GM12873 (cell line): ENCODE data around the gene GLB1L3.
A peak's percentile ranks its signal among the peaks of the same experiment; 100 is the strongest.

Experiments
- TF ChIP-seq, protein P1 (sequence below): IDR thresholded peaks from 2 replicates; pipeline ENCODE4 v1.5.1; 2012; ENCODE audit warnings: low read depth, mild to moderate bottlenecking, moderate library complexity, low read length, control low read depth; ENCODE audit not compliant: insufficient read depth; ENCODE audit errors: missing control alignments

The GLB1L3 gene

DNA sequence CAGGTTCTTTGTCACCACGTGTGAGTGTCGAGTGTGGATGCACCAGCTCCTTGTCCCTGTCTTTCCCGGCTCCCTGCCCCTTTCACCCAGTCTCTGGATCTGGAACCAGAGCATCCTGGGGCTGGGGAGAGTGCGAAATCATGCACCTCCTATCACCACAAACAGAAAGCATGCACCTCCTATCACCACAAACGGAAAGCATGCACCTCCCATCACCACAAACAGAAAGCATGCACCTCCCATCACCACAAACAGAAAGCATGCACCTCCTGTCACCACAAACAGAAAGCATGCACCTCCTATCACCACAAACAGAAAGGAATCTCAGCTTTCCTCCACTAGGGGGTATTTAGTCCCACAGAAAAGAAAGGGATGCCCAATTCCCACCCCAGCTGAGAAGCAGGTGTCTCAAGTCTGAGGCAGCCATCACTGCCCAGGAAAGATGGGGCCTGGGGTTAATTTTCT lies 5.9 kb upstream of the GLB1L3 start:
- TF ChIP-seq, protein P1, sequence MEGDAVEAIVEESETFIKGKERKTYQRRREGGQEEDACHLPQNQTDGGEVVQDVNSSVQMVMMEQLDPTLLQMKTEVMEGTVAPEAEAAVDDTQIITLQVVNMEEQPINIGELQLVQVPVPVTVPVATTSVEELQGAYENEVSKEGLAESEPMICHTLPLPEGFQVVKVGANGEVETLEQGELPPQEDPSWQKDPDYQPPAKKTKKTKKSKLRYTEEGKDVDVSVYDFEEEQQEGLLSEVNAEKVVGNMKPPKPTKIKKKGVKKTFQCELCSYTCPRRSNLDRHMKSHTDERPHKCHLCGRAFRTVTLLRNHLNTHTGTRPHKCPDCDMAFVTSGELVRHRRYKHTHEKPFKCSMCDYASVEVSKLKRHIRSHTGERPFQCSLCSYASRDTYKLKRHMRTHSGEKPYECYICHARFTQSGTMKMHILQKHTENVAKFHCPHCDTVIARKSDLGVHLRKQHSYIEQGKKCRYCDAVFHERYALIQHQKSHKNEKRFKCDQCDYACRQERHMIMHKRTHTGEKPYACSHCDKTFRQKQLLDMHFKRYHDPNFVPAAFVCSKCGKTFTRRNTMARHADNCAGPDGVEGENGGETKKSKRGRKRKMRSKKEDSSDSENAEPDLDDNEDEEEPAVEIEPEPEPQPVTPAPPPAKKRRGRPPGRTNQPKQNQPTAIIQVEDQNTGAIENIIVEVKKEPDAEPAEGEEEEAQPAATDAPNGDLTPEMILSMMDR = peak; percentile 49

DNA sequence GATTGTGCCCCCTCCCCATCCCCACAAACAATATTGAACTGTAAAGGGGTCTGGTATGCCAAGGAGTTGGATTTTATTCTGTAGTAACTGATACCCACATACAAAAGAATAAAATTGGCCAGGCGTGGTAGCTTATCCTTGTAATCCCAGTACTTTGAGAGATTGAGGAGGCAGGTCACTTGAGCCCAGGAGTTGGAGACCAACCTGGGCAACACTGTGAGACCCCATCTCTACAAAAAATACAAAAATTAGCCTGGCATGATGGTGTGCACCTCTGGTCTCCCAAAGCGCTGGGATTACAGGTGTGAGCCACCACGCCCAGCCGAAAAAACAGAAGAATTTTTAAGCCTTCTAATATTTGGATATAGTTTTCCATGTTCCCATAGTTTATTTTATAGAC lies 4.2 kb upstream of the GLB1L3 start:
- TF ChIP-seq, protein P1 = no peak

DNA sequence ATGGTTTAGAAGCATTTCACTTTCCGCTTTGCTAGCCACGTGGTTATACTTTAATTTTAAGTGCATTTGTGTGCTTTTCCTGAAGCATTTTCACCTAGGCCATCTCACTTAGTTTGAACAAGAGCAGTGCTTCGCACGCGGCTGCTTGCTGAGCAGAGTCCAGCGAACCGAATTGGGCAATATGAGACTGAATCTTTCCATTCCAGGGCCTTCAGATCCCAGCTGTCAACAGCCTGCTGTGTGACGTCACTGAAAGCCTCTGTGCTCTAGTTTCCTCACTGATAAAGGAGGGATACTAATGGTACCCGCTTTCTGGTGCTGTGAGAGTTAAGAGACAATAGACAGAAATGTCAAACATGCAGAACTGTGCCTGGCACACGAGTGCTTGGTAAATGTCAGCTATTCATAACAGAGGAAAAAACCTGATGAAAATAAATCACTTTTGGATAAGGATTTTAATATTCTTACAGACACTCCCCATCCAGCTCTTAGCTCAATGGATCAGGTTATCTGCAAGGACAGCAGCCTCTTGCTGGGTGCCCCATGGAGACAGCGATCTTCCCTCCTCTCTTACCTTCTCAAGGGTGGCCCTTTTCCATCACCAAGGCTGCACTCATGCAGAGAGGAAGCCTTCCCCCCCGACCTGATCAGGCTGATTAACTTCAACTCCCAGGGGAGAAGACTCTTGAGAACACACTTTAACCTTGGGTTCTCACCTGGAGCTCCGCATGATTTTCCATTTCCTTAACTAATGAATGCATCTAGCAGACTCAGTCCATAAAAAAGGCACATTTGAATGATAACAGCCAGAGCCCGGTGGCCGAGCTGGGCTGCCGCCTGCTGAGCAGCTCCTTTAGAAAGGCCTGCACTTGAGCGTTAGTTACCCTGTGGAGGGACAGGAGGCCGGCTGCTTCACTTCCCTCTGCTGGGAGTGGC lies 3.5 kb upstream of the GLB1L3 start:
- TF ChIP-seq, protein P1 = no peak

DNA sequence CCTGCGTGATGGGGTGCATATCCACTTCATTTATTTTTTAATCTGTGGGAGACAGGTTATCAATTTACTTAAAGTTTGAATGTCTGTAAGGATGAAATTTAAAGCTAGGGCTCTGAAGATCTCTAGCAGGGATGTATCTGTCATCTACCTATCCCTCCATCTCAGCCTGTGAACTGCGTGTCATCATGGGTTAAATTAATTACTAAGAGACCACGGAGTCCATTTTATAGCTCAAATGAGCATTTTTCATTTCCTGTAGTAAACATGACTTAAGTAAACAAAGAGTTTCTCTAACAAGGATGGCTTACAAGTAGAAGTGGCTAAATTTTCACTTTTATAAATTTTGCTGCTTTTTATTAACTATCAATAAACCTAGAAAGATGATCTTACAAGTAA lies 2.9 kb upstream of the GLB1L3 start:
- TF ChIP-seq, protein P1 = no peak

DNA sequence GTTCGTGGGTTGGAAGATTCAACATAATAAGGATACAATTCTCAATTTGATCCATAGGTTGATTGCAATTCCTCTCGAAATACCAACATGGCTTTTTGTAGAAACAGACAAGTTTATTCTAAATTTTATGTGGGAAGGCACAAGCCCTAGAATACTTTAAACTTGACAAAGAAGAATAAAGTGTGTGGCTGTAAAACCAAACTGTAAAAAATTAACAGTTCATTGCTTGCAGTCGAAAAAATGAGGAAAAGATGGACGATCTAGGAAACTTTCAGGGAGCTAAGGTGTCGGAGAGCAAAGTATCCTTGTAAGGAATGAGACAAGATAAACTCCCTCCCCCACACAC lies 1.0 kb upstream of the GLB1L3 start:
- TF ChIP-seq, protein P1 = no peak

DNA sequence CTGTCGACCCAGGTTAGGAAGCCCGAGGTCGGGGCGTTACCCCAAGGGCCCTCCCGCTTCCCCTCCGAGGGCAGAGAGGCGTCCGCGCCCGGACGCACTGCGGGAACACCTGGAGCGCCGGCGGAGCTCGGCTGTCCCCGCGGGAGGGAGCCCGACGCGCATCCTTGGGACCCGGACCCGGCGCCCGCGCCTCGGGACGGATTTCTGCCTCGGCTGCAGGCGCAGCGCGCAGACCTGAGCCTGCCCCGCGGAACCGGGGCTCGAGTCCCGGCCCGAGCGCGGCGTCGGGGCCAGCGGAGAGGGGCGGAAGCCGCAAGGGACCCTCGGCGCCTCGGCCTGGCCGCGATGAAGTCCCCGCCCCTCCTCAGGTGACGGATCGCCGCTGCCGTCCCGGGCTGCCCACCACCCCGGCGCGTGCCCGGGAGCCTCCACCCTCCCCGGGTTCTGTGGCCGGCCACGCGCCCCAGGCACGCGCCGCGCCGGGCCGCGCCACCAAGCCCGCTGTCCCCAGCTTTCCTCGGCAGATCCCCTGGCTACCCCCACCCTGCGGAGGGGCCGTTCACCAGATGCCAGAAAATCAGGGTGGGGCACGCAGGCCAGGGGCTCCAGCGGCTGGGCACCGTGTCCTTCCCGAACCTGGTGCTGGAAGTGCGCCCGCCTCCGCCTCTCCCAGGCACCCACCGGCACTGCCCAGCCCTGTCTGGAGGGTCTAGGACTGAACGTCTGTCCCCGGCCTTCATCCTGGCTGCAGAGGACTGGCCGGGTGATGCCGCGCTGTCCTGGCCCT lies 410 bp downstream of the GLB1L3 start:
- TF ChIP-seq, protein P1 = no peak
